K562 (cell line): ENCODE measurements around the gene MSH2. TPM values are rescaled to one million over a fixed set of nuclear protein-coding genes. Genes with fewer than 3 reads are reported as not detected.

ENCODE experiments used
- ATAC-seq: fragments of 200-7000 bp; cut with Tn5 transposase; 3 replicates; pipeline ENCODE4 v1.9.1; 2020; ENCODE audit warnings: moderate library complexity
- BruUV-seq: library from RNA; stranded (reverse); fragments of 400-500 nt; replicated peaks from 2 replicates; lab custom pipeline; 2021; lab: Mats Ljungman, UMichigan
- CTCF ChIA-PET: fragments of 300-600 bp; formaldehyde crosslinking; extraction: SDS; loops from one replicate; lab custom pipeline; 2021; ENCODE audit warnings: low intra/inter-chr PET ratio; lab: Yijun Ruan, JAX
- POLR2A ChIA-PET: fragments of 300-600, 350-650 bp; sonication (Branson Sonifier 250); formaldehyde crosslinking; extraction: SDS; loops from one replicate; lab custom pipeline; 2021; ENCODE audit warnings: antibody characterized with exemption, inconsistent platforms; lab: Yijun Ruan, JAX
- DNase-seq, 4 experiments: peaks; one replicate each; pipeline versions ENCODE4 v3.0.0 to v3.0.0-alpha.2; 2011 to 2018; ENCODE audit warnings: low spot score in 3 of 4, mixed read lengths in 3 of 4; ENCODE audit errors: extremely low read depth in 1 of 4
- FAIRE-seq: peaks from 2 replicates; lab custom pipeline; 2011; peaks lifted over from hg19 to GRCh38; lab: Jason Lieb, UNC
- H2AFZ ChIP-seq: 2 replicates; pipeline ENCODE4 v1.6.0; 2011; ENCODE audit warnings: low read depth, low read length, control low read depth, inconsistent platforms
- H3K27ac ChIP-seq: fragments of 200-600 bp; 3 replicates; pipeline ENCODE4 v1.8.0; 2011; ENCODE audit warnings: low read depth, mild to moderate bottlenecking, control low read depth, inconsistent platforms, low read length, moderate library complexity, mixed read lengths; ENCODE audit errors: extremely low read depth
- H3K27me3 ChIP-seq, 2 experiments: fragments of 300-600 bp in 1 of 2; 2 replicates in 1 of 2; 3 replicates in 1 of 2; pipeline versions ENCODE4 v1.6.0 to v1.8.0; 2011; ENCODE audit warnings: inconsistent platforms in 2 of 2, low read length in 2 of 2, mild to moderate bottlenecking in 1 of 2, mixed read lengths in 1 of 2, moderate library complexity in 1 of 2; ENCODE audit not compliant: control insufficient read depth in 2 of 2, insufficient read depth in 2 of 2
- H3K36me3 ChIP-seq: fragments of 300-600 bp; 3 replicates; pipeline ENCODE4 v1.8.0; 2011; ENCODE audit warnings: mild to moderate bottlenecking, low read length, inconsistent platforms; ENCODE audit not compliant: control insufficient read depth, insufficient read depth
- H3K4me1 ChIP-seq, 2 experiments: fragments of 200-600 bp in 1 of 2; replicated peaks in 1 of 2; 2 replicates in 1 of 2; 3 replicates in 1 of 2; pipeline versions ENCODE4 v1.5.1 to v1.8.0; 2011; ENCODE audit warnings: inconsistent platforms in 2 of 2, low read length in 2 of 2, mild to moderate bottlenecking in 1 of 2, mixed read lengths in 1 of 2, moderate library complexity in 1 of 2; ENCODE audit not compliant: control insufficient read depth in 2 of 2, insufficient read depth in 2 of 2
- H3K4me2 ChIP-seq: 2 replicates; pipeline ENCODE4 v1.6.1; 2011; ENCODE audit warnings: low read length, control low read depth, inconsistent platforms, mixed read lengths; ENCODE audit not compliant: insufficient read depth
- H3K4me3 ChIP-seq: fragments of 200-600 bp; sonication (generic), shearing (Covaris generic); 2 replicates; pipeline ENCODE4 v1.5.1; 2016; ENCODE audit warnings: control low read depth, inconsistent platforms
- H3K79me2 ChIP-seq: fragments of 200-600 bp; 3 replicates; pipeline ENCODE4 v1.8.0; 2011; ENCODE audit warnings: low read length, inconsistent platforms; ENCODE audit not compliant: control insufficient read depth, insufficient read depth
- H3K9ac ChIP-seq, 2 experiments: 2 replicates each; pipeline versions ENCODE4 v1.6.0 to v1.6.1; 2011; ENCODE audit warnings: low read depth in 2 of 2, low read length in 2 of 2, control low read depth in 1 of 2, inconsistent platforms in 1 of 2, mild to moderate bottlenecking in 1 of 2, mixed read lengths in 1 of 2; ENCODE audit not compliant: insufficient read depth in 1 of 2
- H3K9me1 ChIP-seq: one replicate; pipeline ENCODE4 v1.6.0; 2011; ENCODE audit warnings: inconsistent platforms, mild to moderate bottlenecking, low read length, moderate library complexity; ENCODE audit not compliant: control insufficient read depth, insufficient read depth
- H3K9me3 ChIP-seq: replicated peaks from 2 replicates; pipeline ENCODE4 v1.5.1; 2011; ENCODE audit warnings: low read depth, low read length, inconsistent platforms; ENCODE audit not compliant: control insufficient read depth, insufficient read depth
- H4K20me1 ChIP-seq: replicated peaks from 2 replicates; pipeline ENCODE4 v1.6.1; 2011; ENCODE audit warnings: low read length, inconsistent platforms, mixed read lengths; ENCODE audit not compliant: control insufficient read depth, insufficient read depth
- ZNF609 ChIP-seq: sonication (generic); formaldehyde crosslinking; IDR thresholded peaks from 2 replicates; pipeline ENCODE4 v1.8.1; 2023; ENCODE audit warnings: missing genetic modification reagents, mild to moderate bottlenecking, borderline replicate concordance
- ZNF77 ChIP-seq: fragments of 250-450 bp; sonication (Bioruptor Pico); IDR thresholded peaks from 2 replicates; pipeline ENCODE4 v1.5.0; 2020
- WGBS: fragments of 100-300 bp; shearing (Covaris generic); methylation state at CpG from one replicate; pipeline ENCODE4 v1.1.6; 2016; ENCODE audit warnings: low coverage, mixed read lengths; ENCODE audit not compliant: insufficient coverage; ENCODE audit errors: missing lambda C conversion rate; 5-methylcytosine and 5-hydroxymethylcytosine counted together
- in situ Hi-C: fragments of 300-500 bp; cut with MboI; formaldehyde crosslinking; loops from 4 replicates; pipeline ENCODE4 v1.15.0; 2018; ENCODE audit warnings: inconsistent platforms, mixed read lengths
- intact Hi-C: fragments of 100-400 bp; cut with micrococcal nuclease; formaldehyde crosslinking; loops from 2 replicates; pipeline ENCODE4 v1.14.2; 2022
- polyA plus RNA-seq, 8 experiments: library from polyadenylated mRNA; depleted of rRNA in 4 of 8; stranded (reverse) in 5 of 8; unstranded in 3 of 8; fragments of >200 nt; fragmentation: Nextera tagmentation in 2 of 8; fragmentation: Illumina TruSeq in 1 of 8; extraction: Ambion mirVana in 2 of 8; extraction: Trizol in 1 of 8; gene quantifications; 2 replicates each; pipeline versions ENCODE4 v1.2.1 to v1.2.3, GENCODE V29; 2011 to 2014; ENCODE audit warnings: inconsistent platforms in 1 of 8, missing spikeins in 1 of 8
- total RNA-seq, 7 experiments: library from RNA; depleted of rRNA in 6 of 7; stranded (reverse); fragments of >200 nt in 6 of 7; fragmentation: Illumina TruSeq in 2 of 7; extraction: Trizol in 2 of 7; gene quantifications; 2 replicates each; pipeline versions ENCODE4 v1.2.1 to v1.2.3, GENCODE V29; 2011 to 2021; ENCODE audit warnings: low replicate concordance in 1 of 7

The MSH2 gene
- total and polyA plus RNA-seq, 9 of the 15 experiments (the other 6 are each of a cell fraction or from before 2014, with no cell fraction given), result 51.8 to 139 (median 113) TPM

- no peak for TF ChIP-seq ZNF609 (CRISPR knock-in tag)
Observed at GRCh38 chr2:47508080-47508479, 105.1 kb downstream of the MSH2 start (continued).

GRCh38 chr2:47508641-47509040 lies 105.7 kb downstream of the MSH2 start:
- in situ Hi-C loops, result no loop called here
- ATAC-seq (no peak), DNase-seq (no peak), FAIRE-seq (no peak)
- Histone ChIP-seq H3K9me3 (no peaks in the 10 kb centered on the region), H3K79me2 (no peaks in the 10 kb centered on the region), H2AFZ (no peak overlapping the region), H3K27me3 (peaks cover 12 to 31% of the 10 kb centered on the region in 2 experiments; a peak in 4 of 5 replicates), H3K36me3 (no peaks in the 10 kb centered on the region), H3K4me2 (no peak overlapping the region), H3K4me1 (peaks cover 0 to 6% of the 10 kb centered on the region in 2 experiments; a peak in 2 of 5 replicates), H3K4me3 (no peak overlapping the region), H3K9me1 (no peaks in the 10 kb centered on the region), H3K9ac (no peak overlapping the region), H3K27ac (no peak overlapping the region), H4K20me1 (no peaks in the 10 kb centered on the region)
- WGBS, result 0% methylated on average over 2 of the region's 2 CpGs
- POLR2A ChIA-PET, result interaction anchor here (0.8 kb wide), 1 partner anchor 22 kb away, joined by 4 read pairs; no protein-coding TSS in a partner anchor
- intact Hi-C loops, result no loop called here
- CTCF ChIA-PET, result no interaction called here
- BruUV-seq, result no TSS peak
- TF ChIP-seq ZNF77 (CRISPR knock-in tag), result no peak
